ENCODE data around the gene GAR1.
"Not testable (repeated sequence)": the region's sequence is repeated elsewhere in the genome, so short reads cannot be mapped to it uniquely, and the experiment has no call there.

Gene GAR1

GRCh38 chr4:109815151-109816081 lies at the start of gene GAR1:
GAR1 (plus strand) TSS chr4:109815762; CDS start chr4:109816165, 403 bp downstream.
- peak; percentile 94 for DNase-seq (ENCODE audit: low spot score)

GRCh38 chr4:109782092-109782491 lies 33.5 kb upstream of the GAR1 start:
- DNase-seq (ENCODE audit: low spot score): not testable (repeated sequence)

- DNase-seq (ENCODE audit: low spot score): no peak
Measured at GRCh38 chr4:109786846-109787245, 28.7 kb upstream of the GAR1 start.

GRCh38 chr4:109787807-109788206 lies 27.8 kb upstream of the GAR1 start:
- DNase-seq (ENCODE audit: low spot score): no peak

- no peak for DNase-seq (ENCODE audit: low spot score)
Measured at GRCh38 chr4:109795059-109795458, 20.5 kb upstream of the GAR1 start.

GRCh38 chr4:109798866-109799265 lies 16.7 kb upstream of the GAR1 start:
- no peak for DNase-seq (ENCODE audit: low spot score)

- DNase-seq (ENCODE audit: low spot score): no peak
Measured at GRCh38 chr4:109801099-109801789, 14.3 kb upstream of the GAR1 start.

- DNase-seq (ENCODE audit: low spot score): no peak
Measured at GRCh38 chr4:109801895-109802319, 13.7 kb upstream of the GAR1 start, which contains the start of gene CFI. CFI (minus strand) TSS chr4:109801999; CDS start chr4:109801971, 28 bp downstream.

GRCh38 chr4:109803924-109804571 lies 11.5 kb upstream of the GAR1 start:
- DNase-seq (ENCODE audit: low spot score): peak; percentile 65

GRCh38 chr4:109809655-109810054 lies 5.9 kb upstream of the GAR1 start:
- DNase-seq (ENCODE audit: low spot score): no peak

- no peak for DNase-seq (ENCODE audit: low spot score)
Measured at GRCh38 chr4:109810552-109811387, 4.8 kb upstream of the GAR1 start.

GRCh38 chr4:109811707-109812106 lies 3.9 kb upstream of the GAR1 start:
- no peak for DNase-seq (ENCODE audit: low spot score)

GRCh38 chr4:109816082-109816442 lies 500 bp downstream of the GAR1 start:
- no peak for DNase-seq (ENCODE audit: low spot score)

- DNase-seq (ENCODE audit: low spot score): no peak
Measured at GRCh38 chr4:109816894-109817293, 1.3 kb downstream of the GAR1 start.

GRCh38 chr4:109818268-109818667 lies 2.7 kb downstream of the GAR1 start:
- no peak for DNase-seq (ENCODE audit: low spot score)

GRCh38 chr4:109820563-109820962 lies 5.0 kb downstream of the GAR1 start:
- DNase-seq (ENCODE audit: low spot score): peak; percentile 82

GRCh38 chr4:109821185-109821584 lies 5.6 kb downstream of the GAR1 start:
- no peak for DNase-seq (ENCODE audit: low spot score)

- peak; percentile 44 for DNase-seq (ENCODE audit: low spot score)
Measured at GRCh38 chr4:109826719-109827118, 11.2 kb downstream of the GAR1 start.

- no peak for DNase-seq (ENCODE audit: low spot score)
Measured at GRCh38 chr4:109827672-109828071, 12.1 kb downstream of the GAR1 start, which contains the start of gene RRH. RRH (plus strand) TSS chr4:109827972; CDS start chr4:109828028, 56 bp downstream.

- no peak for DNase-seq (ENCODE audit: low spot score)
Measured at GRCh38 chr4:109833756-109834155, 18.2 kb downstream of the GAR1 start.

- no peak for DNase-seq (ENCODE audit: low spot score)
Measured at GRCh38 chr4:109836985-109837384, 21.4 kb downstream of the GAR1 start.

Measured in pons (tissue), 1 donor.